Ascending aorta (tissue), 2 donors: ENCODE results near the gene EIF4ENIF1. TPM values are rescaled to one million over a fixed set of nuclear protein-coding genes. Genes with fewer than 3 reads are reported as not detected.
"Not testable (repeated sequence)": the region's sequence is repeated elsewhere in the genome, so short reads cannot be mapped to it uniquely, and the experiment has no call there.

Experiments
- DNase-seq, 2 donors: peaks; one replicate each; pipeline ENCODE4 v3.0.0-alpha.2; 2019; ENCODE audit warnings: low spot score in 2 of 2
- H3K27ac ChIP-seq, 2 donors: fragments of 200-600 bp; sonication (generic); one replicate each; pipeline ENCODE4 v1.5.1; 2016 to 2017; ENCODE audit warnings: mild to moderate bottlenecking in 1 of 2
- H3K27me3 ChIP-seq: fragments of 200-600 bp; sonication (generic); one replicate; pipeline ENCODE4 v1.5.1; 2017
- H3K36me3 ChIP-seq, 2 donors: fragments of 200-600 bp; sonication (generic); one replicate each; pipeline ENCODE4 v1.5.1; 2016
- H3K4me1 ChIP-seq, 2 donors: fragments of 200-600 bp; sonication (generic); one replicate each; pipeline ENCODE4 v1.5.1; 2016 to 2017; ENCODE audit warnings: mild to moderate bottlenecking in 1 of 2
- H3K4me3 ChIP-seq, 2 donors: fragments of 200-600 bp; sonication (generic); one replicate each; pipeline ENCODE4 v1.5.1; 2016 to 2017; ENCODE audit warnings: mild to moderate bottlenecking in 1 of 2
- H3K9me3 ChIP-seq, 2 donors: fragments of 200-600 bp; sonication (generic); one replicate each; pipeline ENCODE4 v1.5.1; 2016
- CTCF ChIP-seq, 3 experiments: fragments of 200-600 bp in 2 of 3; fragments of 450-650 bp in 1 of 3; sonication (generic) in 2 of 3; IDR thresholded peaks; one replicate each; pipeline ENCODE4 v1.5.1; 2016 to 2019; ENCODE audit warnings: antibody characterized with exemption in 3 of 3, mild to moderate bottlenecking in 1 of 3, moderate library complexity in 1 of 3
- intact Hi-C: fragments of 100-400 bp; cut with DNase I; formaldehyde crosslinking; loops from one replicate; pipeline ENCODE4 v1.15.1; 2023
- total RNA-seq: library from RNA; depleted of rRNA; stranded (reverse); fragments of >200 nt; gene quantifications from one replicate; pipeline ENCODE4 v1.1.0, GENCODE V29; 2016

The EIF4ENIF1 gene
- total RNA-seq, 1 donor from 2014 or later, result 12.7 TPM

GRCh38 chr22:31530823-31531195, 41.2 kb upstream of the EIF4ENIF1 start:
- peak overlapping the region; percentile 37 to 53 for H3K27ac ChIP-seq
- peaks cover 0 to 10% of the 10 kb centered on the region in 2 donors for H3K4me1 ChIP-seq
- no peak for TF ChIP-seq CTCF (IDR thresholded peaks at IDR 0.05)
- H3K36me3 ChIP-seq, result peaks cover 0 to 3% of the 10 kb centered on the region in 2 donors
- H3K27me3 ChIP-seq, result no peaks in the 10 kb centered on the region
- DNase-seq, result no peak
- no peaks in the 10 kb centered on the region for H3K9me3 ChIP-seq
- intact Hi-C loops, result loop anchor here (5.0 kb wide), 1 partner anchor 34 kb away; the partner anchor contains the start of gene SFI1
- no peak overlapping the region for H3K4me3 ChIP-seq

GRCh38 chr22:31526270-31526669, 36.6 kb upstream of the EIF4ENIF1 start:
- DNase-seq, result no peak
- no peak for TF ChIP-seq CTCF (IDR thresholded peaks at IDR 0.05)
- peaks cover 0 to 10% of the 10 kb centered on the region in 2 donors for H3K4me1 ChIP-seq

GRCh38 chr22:31524132-31524531, 34.5 kb upstream of the EIF4ENIF1 start:
- H3K27ac ChIP-seq, H3K36me3 ChIP-seq, intact Hi-C loops, DNase-seq, H3K27me3 ChIP-seq, H3K4me1 ChIP-seq, H3K9me3 ChIP-seq, H3K4me3 ChIP-seq: not testable (repeated sequence)

More at GRCh38 chr22:31526270-31526669, 36.6 kb upstream of the EIF4ENIF1 start:
- Histone ChIP-seq H3K27ac (no peak overlapping the region), H3K4me3 (no peak overlapping the region), H3K36me3 (no peaks in the 10 kb centered on the region), H3K9me3 (no peaks in the 10 kb centered on the region), H3K27me3 (no peaks in the 10 kb centered on the region)
- intact Hi-C loops, result no loop called here

GRCh38 chr22:31520051-31520450, 30.4 kb upstream of the EIF4ENIF1 start:
- TF ChIP-seq CTCF (IDR thresholded peaks at IDR 0.05), result no peak
- no peak overlapping the region for H3K27ac ChIP-seq
- H3K4me1 ChIP-seq, result no peaks in the 10 kb centered on the region

GRCh38 chr22:31509061-31509762, 19.6 kb upstream of the EIF4ENIF1 start:
- Histone ChIP-seq H3K9me3 (no peaks in the 10 kb centered on the region), H3K4me1 (no peaks in the 10 kb centered on the region), H3K4me3 (no peak overlapping the region), H3K36me3 (peaks cover 0 to 8% of the 10 kb centered on the region in 2 donors), H3K27me3 (no peaks in the 10 kb centered on the region), H3K27ac (no peak overlapping the region)
- DNase-seq, result no peak
- no peak for TF ChIP-seq CTCF (IDR thresholded peaks at IDR 0.05)
- intact Hi-C loops, result no loop called here

More at GRCh38 chr22:31520051-31520450, 30.4 kb upstream of the EIF4ENIF1 start:
- Histone ChIP-seq H3K36me3 (no peaks in the 10 kb centered on the region), H3K9me3 (no peaks in the 10 kb centered on the region), H3K27me3 (no peaks in the 10 kb centered on the region), H3K4me3 (no peak overlapping the region)
- intact Hi-C loops, result no loop called here
- DNase-seq, result no peak

- no peak for TF ChIP-seq CTCF (IDR thresholded peaks at IDR 0.05)
- H3K27me3 ChIP-seq, result no peaks in the 10 kb centered on the region
- H3K9me3 ChIP-seq, result no peaks in the 10 kb centered on the region
Measured at GRCh38 chr22:31508536-31508935, 18.9 kb upstream of the EIF4ENIF1 start.

GRCh38 chr22:31507517-31507916, 17.9 kb upstream of the EIF4ENIF1 start:
- H3K27ac ChIP-seq, H3K4me1 ChIP-seq, H3K36me3 ChIP-seq, DNase-seq, H3K27me3 ChIP-seq, intact Hi-C loops, H3K9me3 ChIP-seq, H3K4me3 ChIP-seq: not testable (repeated sequence)

More at GRCh38 chr22:31508536-31508935, 18.9 kb upstream of the EIF4ENIF1 start:
- peaks cover 0 to 8% of the 10 kb centered on the region in 2 donors for H3K36me3 ChIP-seq
- no peak overlapping the region for H3K27ac ChIP-seq
- no peaks in the 10 kb centered on the region for H3K4me1 ChIP-seq
- no peak overlapping the region for H3K4me3 ChIP-seq
- no peak for DNase-seq
- intact Hi-C loops, result no loop called here
